GM21786 (cell line): ENCODE data around the gene ZNF598.
A peak's percentile ranks its signal among the peaks of the same experiment; 100 is the strongest.

Source experiments
- ATAC-seq: cut with Tn5 transposase; IDR thresholded peaks from one replicate; pipeline ENCODE4 v1.9.1; 2021; ENCODE audit not compliant: unreplicated experiment

Gene ZNF598

GRCh38 chr16:2008009-2008526 lies 1.6 kb downstream of the ZNF598 start:
- ATAC-seq: no peak

GRCh38 chr16:2007081-2007836 lies 2.4 kb downstream of the ZNF598 start:
- ATAC-seq: no peak

- ATAC-seq: no peak
Measured at GRCh38 chr16:2006317-2006716, 3.3 kb downstream of the ZNF598 start.

GRCh38 chr16:2005646-2006045 lies 4.0 kb downstream of the ZNF598 start:
- no peak for ATAC-seq

- ATAC-seq: no peak
Measured at GRCh38 chr16:2004795-2005517, 4.7 kb downstream of the ZNF598 start.

GRCh38 chr16:2003827-2004641 lies 5.6 kb downstream of the ZNF598 start:
- ATAC-seq: peak; percentile 71

- no peak for ATAC-seq
Measured at GRCh38 chr16:2003231-2003826, 6.3 kb downstream of the ZNF598 start.

- no peak for ATAC-seq
Measured at GRCh38 chr16:2002406-2003230, 7.0 kb downstream of the ZNF598 start.

- ATAC-seq: no peak
Measured at GRCh38 chr16:2001456-2002355, 7.9 kb downstream of the ZNF598 start.

- no peak for ATAC-seq
Measured at GRCh38 chr16:2001035-2001434, 8.6 kb downstream of the ZNF598 start.

- no peak for ATAC-seq
Measured at GRCh38 chr16:1999866-2000514, 9.6 kb downstream of the ZNF598 start.

- no peak for ATAC-seq
Measured at GRCh38 chr16:1998852-1999801, 10.5 kb downstream of the ZNF598 start.

- no peak for ATAC-seq
Measured at GRCh38 chr16:1998360-1998835, 11.2 kb downstream of the ZNF598 start.

GRCh38 chr16:1997494-1998359 lies 11.9 kb downstream of the ZNF598 start:
- no peak for ATAC-seq

GRCh38 chr16:1993731-1994131 lies 15.9 kb downstream of the ZNF598 start:
- no peak for ATAC-seq

- no peak for ATAC-seq
Measured at GRCh38 chr16:1992704-1993317, 16.8 kb downstream of the ZNF598 start.
